IPS-18a (cell line): ENCODE data around the gene NLRP10.

ENCODE experiments used
- H3K27ac ChIP-seq: one replicate; pipeline ENCODE4 v1.5.1; 2013; ENCODE audit warnings: low read length
- H3K27me3 ChIP-seq: one replicate; pipeline ENCODE4 v1.6.1; 2013; ENCODE audit warnings: mild to moderate bottlenecking, low read length; ENCODE audit not compliant: control insufficient read depth, insufficient read depth
- H3K36me3 ChIP-seq: one replicate; pipeline ENCODE4 v1.6.1; 2013; ENCODE audit warnings: low read depth, low read length; ENCODE audit not compliant: control insufficient read depth
- H3K4me1 ChIP-seq: one replicate; pipeline ENCODE4 v1.6.1; 2013; ENCODE audit warnings: low read depth, low read length; ENCODE audit not compliant: control insufficient read depth
- H3K4me3 ChIP-seq: one replicate; pipeline ENCODE4 v1.5.1; 2013; ENCODE audit warnings: low read length
- H3K9ac ChIP-seq: one replicate; pipeline ENCODE4 v1.6.1; 2013; ENCODE audit warnings: mild to moderate bottlenecking, low read length, moderate library complexity
- H3K9me3 ChIP-seq: one replicate; pipeline ENCODE4 v1.6.1; 2013; ENCODE audit warnings: low read depth, low read length; ENCODE audit not compliant: control insufficient read depth

The NLRP10 gene

DNA sequence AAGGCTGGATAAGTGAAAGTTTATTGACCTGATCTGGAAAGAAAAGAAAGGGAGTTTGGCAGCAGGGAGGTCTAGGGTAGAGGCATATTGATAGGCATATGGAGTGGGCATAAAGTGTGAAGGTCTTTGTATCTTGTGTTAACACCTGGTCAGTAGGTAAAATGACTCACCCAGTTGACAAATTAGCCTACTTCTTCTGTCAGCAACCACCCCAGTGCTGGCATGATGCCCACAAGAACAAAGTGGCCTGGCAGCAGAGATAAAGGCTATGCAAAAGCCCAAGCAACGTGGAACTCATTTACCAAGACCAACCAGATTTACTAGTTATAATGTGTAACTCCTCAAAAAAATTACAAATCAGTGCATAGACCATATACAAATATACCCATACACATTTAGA, 28.6 kb downstream of the NLRP10 start:
- Histone ChIP-seq H3K4me1 (no peaks in the 10 kb centered on the region), H3K4me3 (no peak overlapping the region), H3K9ac (no peak overlapping the region), H3K36me3 (no peaks in the 10 kb centered on the region), H3K27ac (no peak overlapping the region), H3K27me3 (no peaks in the 10 kb centered on the region), H3K9me3 (no peaks in the 10 kb centered on the region)

DNA sequence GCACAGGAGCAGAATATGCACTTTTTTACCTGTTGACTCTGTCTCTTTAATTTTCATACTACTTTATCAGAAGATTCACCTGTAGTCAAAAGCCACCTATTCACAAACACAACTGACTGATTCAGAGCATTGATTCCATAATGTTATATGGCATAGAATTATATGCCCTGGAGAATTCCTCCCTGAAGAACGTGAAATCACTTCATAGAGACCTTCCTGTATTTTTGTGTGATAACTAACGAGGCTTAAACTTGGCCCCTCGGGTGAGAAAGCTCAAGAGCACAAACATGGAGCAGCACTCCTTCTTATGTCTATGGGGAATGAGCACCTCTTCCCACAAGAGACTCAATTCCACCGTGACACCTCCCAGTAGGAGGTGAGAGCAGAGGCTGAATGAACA, 34.1 kb downstream of the NLRP10 start, which contains the start of gene OR10A6:
Gene OR10A6, minus strand, starts transcription at position 101 of the 400 bp plus-strand sequence. CDS start 2,606 bp downstream, outside the sequence.
- Histone ChIP-seq H3K27ac (no peak within 1 kb of the TSS), H3K27me3 (no peaks in the 10 kb centered on the region), H3K9ac (no peak within 1 kb of the TSS), H3K36me3 (no peaks in the 10 kb centered on the region), H3K4me3 (no peak within 1 kb of the TSS), H3K4me1 (no peaks in the 10 kb centered on the region), H3K9me3 (no peaks in the 10 kb centered on the region)

DNA sequence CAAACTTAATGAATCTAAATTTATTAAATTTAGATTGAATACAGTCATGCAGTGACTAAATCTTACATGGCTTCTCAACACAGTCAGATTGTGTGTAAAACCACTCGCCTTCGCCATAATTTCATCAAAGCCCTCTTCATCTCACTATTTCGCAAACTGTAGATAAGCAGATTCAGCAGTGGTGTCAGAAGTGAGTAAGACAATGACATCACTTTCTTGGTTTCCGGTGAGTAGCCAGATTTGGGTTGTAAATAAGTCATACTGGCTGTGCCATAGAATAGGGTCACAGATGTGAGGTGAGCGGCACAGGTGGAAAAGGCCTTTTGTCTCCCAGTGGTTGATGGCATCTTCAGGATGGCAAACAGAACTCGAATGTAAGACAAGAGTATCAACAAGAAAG, 37.6 kb downstream of the NLRP10 start:
- no peaks in the 10 kb centered on the region for H3K36me3 ChIP-seq
- no peak overlapping the region for H3K27ac ChIP-seq

DNA sequence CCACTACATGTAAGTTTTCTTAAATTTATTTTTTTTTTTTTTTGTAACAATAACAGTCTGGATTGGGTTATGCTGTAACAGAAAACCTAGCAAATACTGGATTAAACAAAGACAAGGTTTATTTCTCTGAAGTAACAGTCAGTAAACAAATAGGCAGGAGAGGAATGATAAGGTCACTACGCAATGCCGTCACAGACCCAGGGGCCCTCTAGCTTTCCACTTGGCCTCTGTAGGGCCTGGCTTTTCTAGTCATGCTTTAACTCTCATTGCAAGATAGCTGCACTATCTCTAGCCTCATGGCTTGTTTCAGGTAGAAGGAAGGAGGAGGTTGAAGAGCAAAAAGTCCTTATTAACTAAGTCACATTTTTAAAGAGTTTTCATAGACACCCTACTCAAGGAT, 40.7 kb downstream of the NLRP10 start:
- no peak overlapping the region for H3K27ac ChIP-seq
- no peaks in the 10 kb centered on the region for H3K4me1 ChIP-seq
- H3K36me3 ChIP-seq, result no peaks in the 10 kb centered on the region
- H3K4me3 ChIP-seq, result no peak overlapping the region
- H3K9ac ChIP-seq, result no peak overlapping the region
- H3K27me3 ChIP-seq, result no peaks in the 10 kb centered on the region
- H3K9me3 ChIP-seq, result no peaks in the 10 kb centered on the region

More for the DNA sequence above, 37.6 kb downstream of the NLRP10 start:
- Histone ChIP-seq H3K9ac (no peak overlapping the region), H3K27me3 (no peaks in the 10 kb centered on the region), H3K9me3 (no peaks in the 10 kb centered on the region), H3K4me1 (no peaks in the 10 kb centered on the region), H3K4me3 (no peak overlapping the region)

DNA sequence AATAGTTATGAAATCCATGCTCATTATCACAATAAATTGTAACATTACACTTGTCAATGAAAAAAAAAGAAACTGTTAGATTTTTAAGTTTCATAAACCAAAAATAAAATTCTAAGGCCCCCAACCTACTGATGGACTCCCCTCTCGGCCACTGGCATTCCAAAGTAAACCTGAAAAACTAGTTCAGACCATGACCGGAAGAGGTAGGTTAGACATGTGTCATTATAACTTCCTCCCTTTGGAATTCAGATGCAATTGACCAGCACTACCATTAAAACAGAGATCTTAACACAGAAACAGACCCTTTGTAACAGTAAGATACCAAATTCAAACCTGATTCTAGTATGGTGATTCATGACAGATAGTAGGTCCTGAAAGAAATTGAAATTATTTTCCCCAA, 47.1 kb downstream of the NLRP10 start:
- Histone ChIP-seq H3K27me3 (no peaks in the 10 kb centered on the region), H3K9me3 (no peaks in the 10 kb centered on the region), H3K27ac (no peak overlapping the region), H3K9ac (no peak overlapping the region), H3K4me3 (no peak overlapping the region), H3K36me3 (no peaks in the 10 kb centered on the region), H3K4me1 (no peaks in the 10 kb centered on the region)
